22Rv1 (cell line): ENCODE results near the gene RPL18A.

ENCODE experiments used
- H3K27ac ChIP-seq: fragments of 450-650 bp; 2 replicates; pipeline ENCODE4 v1.5.1; 2017
- CTCF ChIP-seq: fragments of 450-650 bp; IDR thresholded peaks from 2 replicates; pipeline ENCODE4 v1.5.1; 2017; ENCODE audit warnings: mild to moderate bottlenecking
- ZFX ChIP-seq: fragments of 450-650 bp; IDR thresholded peaks from 2 replicates; pipeline ENCODE4 v1.6.1; 2017; ENCODE audit warnings: antibody characterized with exemption, borderline replicate concordance

The RPL18A gene

GRCh38 chr19:17859533-17860330 is at the start of gene RPL18A:
Gene RPL18A, plus strand, starts transcription at chr19:17859910. Its CDS starts 47 bp downstream, at chr19:17859957.
- H3K27ac ChIP-seq: peak within 1 kb of the TSS; percentile 84
- TF ChIP-seq ZFX (no peak), CTCF (peak; percentile 99)

GRCh38 chr19:17811103-17811502 is 48.6 kb upstream of the RPL18A start:
- no peak overlapping the region for H3K27ac ChIP-seq
- TF ChIP-seq ZFX (no peak), CTCF (no peak)

GRCh38 chr19:17811681-17812080 is 48.0 kb upstream of the RPL18A start:
- no peak overlapping the region for H3K27ac ChIP-seq
- no peak for TF ChIP-seq ZFX
- TF ChIP-seq CTCF: no peak

GRCh38 chr19:17812099-17812498 is 47.6 kb upstream of the RPL18A start:
- H3K27ac ChIP-seq: no peak overlapping the region
- TF ChIP-seq ZFX: no peak
- no peak for TF ChIP-seq CTCF

- TF ChIP-seq CTCF (no peak), ZFX (no peak)
- no peak overlapping the region for H3K27ac ChIP-seq
Measured at GRCh38 chr19:17817668-17818363, 41.9 kb upstream of the RPL18A start.

GRCh38 chr19:17821190-17821589 is 38.5 kb upstream of the RPL18A start, which contains the start of gene INSL3:
Gene INSL3, minus strand, starts transcription at chr19:17821519. Its CDS starts 13 bp downstream, at chr19:17821506.
- TF ChIP-seq ZFX (no peak), CTCF (no peak)

GRCh38 chr19:17824339-17824738 is 35.4 kb upstream of the RPL18A start:
- H3K27ac ChIP-seq: no peak overlapping the region
- TF ChIP-seq ZFX (no peak), CTCF (no peak)

More at GRCh38 chr19:17821190-17821589, 38.5 kb upstream of the RPL18A start, which contains the start of gene INSL3:
- H3K27ac ChIP-seq: no peak within 1 kb of the TSS
